NCI-H524 treated with DMSO at 0.1 percent for 48 hours (cell line): Measurements from ENCODE around the gene S100A10.
A peak's percentile ranks its signal among the peaks of the same experiment; 100 is the strongest.

Experiments
- DNase-seq: peaks from one replicate; lab custom pipeline; 2025; lab: John Stamatoyannopoulos, UW

Gene S100A10

GRCh38 chr1:151964510-151964909 lies 29.1 kb downstream of the S100A10 start:
- DNase-seq, result no peak

GRCh38 chr1:151963288-151963687 lies 30.4 kb downstream of the S100A10 start:
- no peak for DNase-seq

- DNase-seq, result no peak
Measured at GRCh38 chr1:151961833-151962232, 31.8 kb downstream of the S100A10 start.

GRCh38 chr1:151960780-151961513 lies 32.7 kb downstream of the S100A10 start:
- DNase-seq, result no peak

GRCh38 chr1:151958959-151959358 lies 34.7 kb downstream of the S100A10 start:
- DNase-seq, result peak; percentile 54

- DNase-seq, result no peak
Measured at GRCh38 chr1:151956957-151957497, 36.6 kb downstream of the S100A10 start.

GRCh38 chr1:151953409-151954094 lies 40.1 kb downstream of the S100A10 start:
- no peak for DNase-seq

- DNase-seq, result no peak
Measured at GRCh38 chr1:151952811-151953210, 40.8 kb downstream of the S100A10 start.

GRCh38 chr1:151949371-151950193 lies 44.1 kb downstream of the S100A10 start:
- DNase-seq, result no peak

- DNase-seq, result no peak
Measured at GRCh38 chr1:151948506-151948905, 45.2 kb downstream of the S100A10 start.

- no peak for DNase-seq
Measured at GRCh38 chr1:151947140-151947539, 46.5 kb downstream of the S100A10 start.

GRCh38 chr1:151945725-151946722 lies 47.6 kb downstream of the S100A10 start:
- DNase-seq, result no peak

- no peak for DNase-seq
Measured at GRCh38 chr1:151944857-151945575, 48.6 kb downstream of the S100A10 start.

GRCh38 chr1:151944126-151944856 lies 49.4 kb downstream of the S100A10 start:
- no peak for DNase-seq

- no peak for DNase-seq
Measured at GRCh38 chr1:151943591-151943990, 50.1 kb downstream of the S100A10 start.

GRCh38 chr1:151942882-151943281 lies 50.8 kb downstream of the S100A10 start:
- no peak for DNase-seq

- no peak for DNase-seq
Measured at GRCh38 chr1:151940541-151940940, 53.1 kb downstream of the S100A10 start.

- no peak for DNase-seq
Measured at GRCh38 chr1:151939779-151940178, 53.9 kb downstream of the S100A10 start.

GRCh38 chr1:151939141-151939540 lies 54.5 kb downstream of the S100A10 start:
- DNase-seq, result no peak

- no peak for DNase-seq
Measured at GRCh38 chr1:151936653-151937052, 57.0 kb downstream of the S100A10 start.
